GM18868 (cell line): Measurements from ENCODE around the gene RPL32.
A peak's percentile ranks its signal among the peaks of the same experiment; 100 is the strongest.
"Not testable (repeated sequence)": the region's sequence is repeated elsewhere in the genome, so short reads cannot be mapped to it uniquely, and the experiment has no call there.

Experiments used
- ATAC-seq: cut with Tn5 transposase; IDR thresholded peaks from one replicate; pipeline ENCODE4 v1.9.1; 2021; ENCODE audit warnings: mild to moderate bottlenecking, moderate library complexity; ENCODE audit not compliant: unreplicated experiment

The RPL32 gene

GRCh38 chr3:12810013-12810780, 31.2 kb downstream of the RPL32 start:
- ATAC-seq, result peak; percentile 99

GRCh38 chr3:12809435-12809834, 31.9 kb downstream of the RPL32 start:
- no peak for ATAC-seq

- no peak for ATAC-seq
Measured at GRCh38 chr3:12809001-12809400, 32.4 kb downstream of the RPL32 start.

- no peak for ATAC-seq
Measured at GRCh38 chr3:12808587-12808986, 32.8 kb downstream of the RPL32 start.

- ATAC-seq, result no peak
Measured at GRCh38 chr3:12807601-12808359, 33.6 kb downstream of the RPL32 start.

- no peak for ATAC-seq
Measured at GRCh38 chr3:12807066-12807465, 34.3 kb downstream of the RPL32 start.

GRCh38 chr3:12803371-12803770, 38.0 kb downstream of the RPL32 start:
- ATAC-seq, result no peak

GRCh38 chr3:12799525-12800440, 41.6 kb downstream of the RPL32 start:
- no peak for ATAC-seq

- ATAC-seq, result no peak
Measured at GRCh38 chr3:12798559-12799179, 42.7 kb downstream of the RPL32 start.

GRCh38 chr3:12797892-12798558, 43.3 kb downstream of the RPL32 start:
- ATAC-seq, result no peak

GRCh38 chr3:12797124-12797891, 44.1 kb downstream of the RPL32 start:
- ATAC-seq, result peak; percentile 11

- ATAC-seq, result peak; percentile 75
Measured at GRCh38 chr3:12796171-12797123, 44.9 kb downstream of the RPL32 start, which contains the start of gene CAND2. TSS of gene CAND2 (plus strand) at chr3:12796680. CDS start at chr3:12796721, 41 bp downstream.

- no peak for ATAC-seq
Measured at GRCh38 chr3:12793701-12794100, 47.7 kb downstream of the RPL32 start.

GRCh38 chr3:12791430-12791829, 49.9 kb downstream of the RPL32 start:
- no peak for ATAC-seq

GRCh38 chr3:12787967-12788690, 53.2 kb downstream of the RPL32 start:
- ATAC-seq, result not testable (repeated sequence)

- ATAC-seq, result not testable (repeated sequence)
Measured at GRCh38 chr3:12787346-12787745, 54.0 kb downstream of the RPL32 start.

GRCh38 chr3:12785096-12785495, 56.3 kb downstream of the RPL32 start:
- ATAC-seq, result no peak
